SU-DHL-6 (cell line): ENCODE measurements around the gene TMEM87B.

Experiments used
- H2AFZ ChIP-seq: fragments of 200-600 bp; sonication (generic); 2 replicates; pipeline ENCODE4 v1.6.1; 2014; ENCODE audit warnings: low read depth, mild to moderate bottlenecking, moderate library complexity, mixed read lengths, antibody characterized with exemption, low read length; ENCODE audit not compliant: severe bottlenecking
- H3F3A ChIP-seq: fragments of 200-600 bp; shearing (Covaris generic); 2 replicates; pipeline ENCODE4 v1.6.0; 2016; ENCODE audit warnings: antibody characterized with exemption, mild to moderate bottlenecking; ENCODE audit not compliant: insufficient read depth
- H3K27ac ChIP-seq: fragments of 200-600 bp; sonication (generic); 2 replicates; pipeline ENCODE4 v1.5.1; 2016; ENCODE audit warnings: low read depth, mild to moderate bottlenecking, low read length, moderate library complexity, mixed read lengths
- H3K27me3 ChIP-seq: fragments of 200-600 bp; sonication (generic), shearing (Covaris generic); 2 replicates; pipeline ENCODE4 v1.6.0; 2014; ENCODE audit warnings: mild to moderate bottlenecking, low read length
- H3K36me3 ChIP-seq: fragments of 200-600 bp; sonication (generic); 2 replicates; pipeline ENCODE4 v1.6.1; 2014; ENCODE audit warnings: mild to moderate bottlenecking, low read length, mixed read lengths
- H3K4me2 ChIP-seq: fragments of 300-600, 200-600 bp; shearing (Covaris generic), sonication (generic); 2 replicates; pipeline ENCODE4 v1.6.0; 2014; ENCODE audit warnings: low read length, low read depth, mild to moderate bottlenecking; ENCODE audit not compliant: poor library complexity, severe bottlenecking
- H3K4me3 ChIP-seq: fragments of 200-600 bp; sonication (generic); 2 replicates; pipeline ENCODE4 v1.5.1; 2014; ENCODE audit warnings: antibody characterized with exemption, low read length, mild to moderate bottlenecking, mixed read lengths; ENCODE audit not compliant: insufficient read depth, poor library complexity, severe bottlenecking
- H3K79me2 ChIP-seq: fragments of 200-600 bp; sonication (generic); 2 replicates; pipeline ENCODE4 v1.6.1; 2014; ENCODE audit warnings: mild to moderate bottlenecking, low read length, moderate library complexity; ENCODE audit not compliant: insufficient read depth
- H3K9ac ChIP-seq: fragments of 200-600 bp; sonication (generic); 2 replicates; pipeline ENCODE4 v1.7.0; 2014; ENCODE audit warnings: mild to moderate bottlenecking, low read length
- H3K9me2 ChIP-seq: fragments of 200-600 bp; sonication (generic); replicated peaks from 2 replicates; pipeline ENCODE4 v1.6.1; 2014; ENCODE audit warnings: low read length; ENCODE audit not compliant: insufficient read depth
- H3K9me3 ChIP-seq: fragments of 200-600 bp; sonication (generic); 2 replicates; pipeline ENCODE4 v1.6.1; 2014; ENCODE audit warnings: low read length, mixed read lengths; ENCODE audit not compliant: insufficient read depth
- H4K20me1 ChIP-seq: fragments of 200-600 bp; sonication (generic); 2 replicates; pipeline ENCODE4 v1.6.1; 2014; ENCODE audit warnings: low read depth, mild to moderate bottlenecking, antibody characterized with exemption, low read length, moderate library complexity, mixed read lengths
- EZH2phosphoT487 ChIP-seq: fragments of 200-600 bp; sonication (generic), shearing (Covaris generic); conservative IDR thresholded peaks from 2 replicates; pipeline ENCODE4 v1.6.1; 2018; ENCODE audit warnings: mild to moderate bottlenecking, antibody characterized with exemption, low read length, moderate library complexity, mixed read lengths
- TF ChIP-seq, protein P1 (sequence below): fragments of 200-600 bp; sonication (generic); IDR thresholded peaks from one replicate; pipeline ENCODE4 v1.5.1; 2017; ENCODE audit warnings: antibody characterized with exemption, mild to moderate bottlenecking, low read length, moderate library complexity; ENCODE audit not compliant: insufficient read depth, poor library complexity, severe bottlenecking

TMEM87B gene

DNA sequence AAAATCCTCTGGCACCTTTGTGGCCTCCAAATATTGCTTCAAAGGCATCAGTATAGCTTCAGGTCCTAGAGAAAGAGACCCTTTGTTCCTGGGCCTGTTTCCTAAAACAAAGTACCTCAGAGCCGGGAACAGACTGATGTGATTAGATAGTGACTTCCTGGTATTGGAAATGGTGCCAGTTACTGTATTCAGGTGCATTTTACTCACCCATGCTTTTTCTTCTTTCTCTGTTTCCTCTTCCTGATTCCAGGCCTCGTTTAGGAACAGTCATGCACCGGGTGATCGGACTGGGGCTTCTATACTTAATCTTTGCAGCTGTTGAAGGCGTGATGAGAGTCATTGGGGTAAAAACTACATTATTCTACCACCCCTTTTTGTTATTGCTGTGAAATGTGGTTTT, 34.3 kb downstream of the TMEM87B start:
- Histone ChIP-seq H3K9ac (no peak overlapping the region), H3K4me3 (no peak overlapping the region), H2AFZ (no peak overlapping the region), H3K9me3 (no peaks in the 10 kb centered on the region), H3F3A (peaks cover 32% of the 10 kb centered on the region), H3K27ac (no peak overlapping the region), H3K27me3 (no peaks in the 10 kb centered on the region), H3K36me3 (peaks cover 11% of the 10 kb centered on the region), H3K9me2 (no peaks in the 10 kb centered on the region), H3K4me2 (no peak overlapping the region), H4K20me1 (no peaks in the 10 kb centered on the region), H3K79me2 (no peaks in the 10 kb centered on the region)
- no peak for TF ChIP-seq EZH2phosphoT487
- TF ChIP-seq, protein P1, sequence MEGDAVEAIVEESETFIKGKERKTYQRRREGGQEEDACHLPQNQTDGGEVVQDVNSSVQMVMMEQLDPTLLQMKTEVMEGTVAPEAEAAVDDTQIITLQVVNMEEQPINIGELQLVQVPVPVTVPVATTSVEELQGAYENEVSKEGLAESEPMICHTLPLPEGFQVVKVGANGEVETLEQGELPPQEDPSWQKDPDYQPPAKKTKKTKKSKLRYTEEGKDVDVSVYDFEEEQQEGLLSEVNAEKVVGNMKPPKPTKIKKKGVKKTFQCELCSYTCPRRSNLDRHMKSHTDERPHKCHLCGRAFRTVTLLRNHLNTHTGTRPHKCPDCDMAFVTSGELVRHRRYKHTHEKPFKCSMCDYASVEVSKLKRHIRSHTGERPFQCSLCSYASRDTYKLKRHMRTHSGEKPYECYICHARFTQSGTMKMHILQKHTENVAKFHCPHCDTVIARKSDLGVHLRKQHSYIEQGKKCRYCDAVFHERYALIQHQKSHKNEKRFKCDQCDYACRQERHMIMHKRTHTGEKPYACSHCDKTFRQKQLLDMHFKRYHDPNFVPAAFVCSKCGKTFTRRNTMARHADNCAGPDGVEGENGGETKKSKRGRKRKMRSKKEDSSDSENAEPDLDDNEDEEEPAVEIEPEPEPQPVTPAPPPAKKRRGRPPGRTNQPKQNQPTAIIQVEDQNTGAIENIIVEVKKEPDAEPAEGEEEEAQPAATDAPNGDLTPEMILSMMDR, result no peak

DNA sequence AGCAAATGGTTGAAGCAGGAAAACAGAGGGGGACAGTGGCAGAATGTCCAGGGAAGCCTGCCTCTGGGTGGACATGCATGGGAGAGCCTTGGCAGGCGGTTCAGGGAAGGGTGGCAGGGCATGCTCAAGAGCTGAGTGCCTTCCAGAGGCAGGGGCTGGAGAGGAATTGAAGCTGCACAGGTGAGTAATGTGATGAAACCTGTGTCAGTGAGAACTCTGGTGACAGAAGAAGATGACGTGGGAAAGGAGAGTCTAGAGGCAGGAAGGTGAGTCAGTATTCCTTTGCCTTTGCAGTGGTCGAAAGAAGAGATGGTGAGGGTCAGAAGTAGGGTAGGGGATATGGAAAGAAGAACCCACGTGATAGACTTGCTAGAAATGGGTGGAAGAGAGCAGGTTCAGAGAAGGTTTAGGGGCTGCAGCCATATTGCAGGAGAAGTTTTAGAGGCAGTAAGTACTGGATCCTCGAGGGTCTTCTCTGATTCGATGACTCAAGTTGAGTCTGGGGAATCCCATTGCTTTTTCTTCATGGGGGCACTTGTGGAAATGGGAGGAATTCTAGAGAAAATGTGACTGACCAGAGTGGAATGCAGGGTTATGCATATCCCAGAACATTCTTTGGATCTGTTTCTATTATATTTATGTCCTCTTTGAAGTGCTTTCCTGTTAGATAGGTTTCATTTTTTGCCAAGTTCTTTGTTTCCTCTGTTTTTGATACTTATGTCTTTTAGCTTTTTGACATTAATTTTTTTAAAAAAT, 37.4 kb downstream of the TMEM87B start:
- Histone ChIP-seq H3K4me2 (no peak overlapping the region), H3K79me2 (no peaks in the 10 kb centered on the region), H3K4me3 (no peak overlapping the region), H3K9me3 (no peaks in the 10 kb centered on the region), H3K27me3 (no peaks in the 10 kb centered on the region), H3K27ac (peak overlapping the region; percentile 29; the same call in 1 of the 2 replicates), H3K36me3 (peaks cover 26% of the 10 kb centered on the region), H3K9me2 (no peaks in the 10 kb centered on the region), H3F3A (peaks cover 14% of the 10 kb centered on the region), H2AFZ (no peak overlapping the region), H3K9ac (no peak overlapping the region), H4K20me1 (no peaks in the 10 kb centered on the region)
- TF ChIP-seq, protein P1, result no peak
- no peak for TF ChIP-seq EZH2phosphoT487

DNA sequence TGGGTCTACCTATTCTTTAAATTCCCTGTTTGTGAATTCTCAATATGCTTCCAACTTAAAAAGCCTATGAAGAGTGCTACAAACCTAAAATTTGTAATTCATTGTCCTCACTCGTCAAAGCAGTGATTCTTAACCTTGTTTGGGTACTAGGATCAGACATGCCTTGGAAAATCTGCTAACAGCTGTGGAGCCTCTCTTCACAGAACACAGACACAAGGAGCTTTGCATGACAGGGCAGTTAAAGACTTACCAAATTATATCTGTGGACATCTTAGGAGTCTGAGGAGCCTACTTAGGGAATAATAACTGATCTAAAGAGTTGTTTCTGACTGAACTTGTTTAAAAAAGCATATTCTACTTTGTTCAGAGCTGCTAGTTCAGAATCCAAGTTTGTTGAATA, 38.1 kb downstream of the TMEM87B start:
- H4K20me1 ChIP-seq, result no peaks in the 10 kb centered on the region
- H3K27me3 ChIP-seq, result no peaks in the 10 kb centered on the region
- no peaks in the 10 kb centered on the region for H3K9me2 ChIP-seq
- H3K27ac ChIP-seq, result peak overlapping the region; percentile 29; the same call in 1 of the 2 replicates
- H3K36me3 ChIP-seq, result peaks cover 28% of the 10 kb centered on the region
- peaks cover 14% of the 10 kb centered on the region for H3F3A ChIP-seq
- no peak for TF ChIP-seq EZH2phosphoT487
- TF ChIP-seq, protein P1, result no peak
- H3K4me2 ChIP-seq, result no peak overlapping the region
- H3K9me3 ChIP-seq, result no peaks in the 10 kb centered on the region
- no peak overlapping the region for H3K4me3 ChIP-seq
- no peak overlapping the region for H3K9ac ChIP-seq
- H3K79me2 ChIP-seq, result no peaks in the 10 kb centered on the region
- no peak overlapping the region for H2AFZ ChIP-seq
